ENCODE results near the gene HIF3A.

GRCh38 chr19:46361915-46362314, 65.1 kb downstream of the HIF3A start:
- TF ChIP-seq, protein P1, sequence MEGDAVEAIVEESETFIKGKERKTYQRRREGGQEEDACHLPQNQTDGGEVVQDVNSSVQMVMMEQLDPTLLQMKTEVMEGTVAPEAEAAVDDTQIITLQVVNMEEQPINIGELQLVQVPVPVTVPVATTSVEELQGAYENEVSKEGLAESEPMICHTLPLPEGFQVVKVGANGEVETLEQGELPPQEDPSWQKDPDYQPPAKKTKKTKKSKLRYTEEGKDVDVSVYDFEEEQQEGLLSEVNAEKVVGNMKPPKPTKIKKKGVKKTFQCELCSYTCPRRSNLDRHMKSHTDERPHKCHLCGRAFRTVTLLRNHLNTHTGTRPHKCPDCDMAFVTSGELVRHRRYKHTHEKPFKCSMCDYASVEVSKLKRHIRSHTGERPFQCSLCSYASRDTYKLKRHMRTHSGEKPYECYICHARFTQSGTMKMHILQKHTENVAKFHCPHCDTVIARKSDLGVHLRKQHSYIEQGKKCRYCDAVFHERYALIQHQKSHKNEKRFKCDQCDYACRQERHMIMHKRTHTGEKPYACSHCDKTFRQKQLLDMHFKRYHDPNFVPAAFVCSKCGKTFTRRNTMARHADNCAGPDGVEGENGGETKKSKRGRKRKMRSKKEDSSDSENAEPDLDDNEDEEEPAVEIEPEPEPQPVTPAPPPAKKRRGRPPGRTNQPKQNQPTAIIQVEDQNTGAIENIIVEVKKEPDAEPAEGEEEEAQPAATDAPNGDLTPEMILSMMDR (IDR thresholded peaks at IDR 0.05; ENCODE audit: borderline replicate concordance, extremely low read depth, low read length, poor library complexity, severe bottlenecking), result no peak
- no peak for TF ChIP-seq EZH2 (IDR thresholded peaks at IDR 0.05; ENCODE audit: borderline replicate concordance, low read depth, low read length, severe bottlenecking)

All from DND-41 (cell line).